NCI-H2107 (cell line): ENCODE results near the gene TTC7B.

Source experiments
- DNase-seq: peaks from one replicate; lab custom pipeline; 2025; lab: John Stamatoyannopoulos, UW

The TTC7B gene

DNA sequence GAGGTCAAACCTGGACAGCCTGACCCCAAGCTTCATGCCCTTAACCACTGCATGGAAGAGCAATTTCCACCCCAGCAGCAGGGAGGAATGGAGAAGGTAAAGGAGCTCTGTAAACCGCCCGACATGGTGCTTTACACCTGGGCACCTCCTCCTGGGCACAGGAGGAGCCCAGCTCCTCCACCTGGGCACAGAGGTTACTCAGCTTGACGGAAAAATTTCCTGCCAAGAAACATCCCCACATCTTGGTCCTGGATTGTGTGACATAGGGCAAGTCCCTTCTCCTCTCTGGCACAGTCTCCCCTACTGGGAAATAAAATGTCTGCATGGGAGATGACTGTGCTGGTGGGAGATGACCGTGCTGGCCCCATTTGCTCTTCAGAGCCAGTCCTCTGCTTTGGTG, 40.8 kb downstream of the TTC7B start:
- DNase-seq, result no peak

- DNase-seq, result no peak
These were observed 41.9 kb downstream of the TTC7B start for GRCh38 chr14:90774316-90774715.

GRCh38 chr14:90773705-90774104, 42.5 kb downstream of the TTC7B start:
- no peak for DNase-seq

DNA sequence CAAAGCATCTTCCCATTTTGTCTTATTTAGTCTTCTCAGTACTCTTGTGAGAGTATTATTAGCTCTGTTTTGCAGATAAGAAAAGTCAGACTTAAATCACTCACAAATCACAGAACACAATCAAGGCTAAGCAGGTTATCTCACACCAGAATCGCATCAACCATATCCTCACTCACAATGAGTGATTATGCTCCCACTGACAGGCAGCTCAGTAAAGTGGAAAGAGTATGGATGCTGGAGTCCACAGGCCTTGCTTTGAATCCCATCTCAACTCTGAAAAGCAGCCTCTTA, 43.1 kb downstream of the TTC7B start:
- DNase-seq, result no peak

DNA sequence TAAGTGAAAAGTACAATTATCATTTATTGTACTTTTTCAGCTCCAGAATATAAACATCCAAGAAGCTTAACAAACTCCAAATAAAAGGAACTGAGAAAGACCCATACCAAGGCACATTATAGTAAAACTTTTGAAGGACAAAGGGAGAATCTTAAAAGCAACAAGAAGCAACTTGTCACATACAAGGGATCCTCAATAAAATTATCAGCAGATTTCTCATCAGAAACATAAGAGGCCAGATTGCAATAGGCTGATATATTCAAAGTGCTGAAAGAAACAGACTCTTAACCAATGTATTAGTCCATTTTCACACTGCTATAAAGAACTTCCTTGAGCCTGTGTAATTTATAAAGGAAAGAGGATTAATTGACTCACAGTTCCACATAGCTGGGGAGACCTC, 48.3 kb downstream of the TTC7B start:
- no peak for DNase-seq

GRCh38 chr14:90760591-90761316, 55.5 kb downstream of the TTC7B start:
- no peak for DNase-seq

DNA sequence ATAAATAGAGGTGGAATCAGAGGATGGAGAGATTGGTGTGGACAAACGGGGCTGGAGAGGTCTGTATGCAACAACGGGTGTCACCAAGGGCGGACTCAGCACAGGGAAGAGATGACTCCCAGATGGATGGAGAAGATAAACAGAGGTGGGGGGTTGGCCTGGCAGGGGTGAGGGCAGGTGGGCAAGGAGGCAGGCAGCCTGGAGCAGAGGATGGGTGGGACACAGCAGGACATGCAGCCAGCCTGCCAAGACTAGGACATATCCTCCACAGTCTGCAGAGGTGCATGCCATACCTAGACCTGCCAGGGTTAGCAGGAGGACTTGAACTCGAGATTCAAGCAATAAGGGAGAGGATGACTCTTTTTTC, 56.2 kb downstream of the TTC7B start:
- DNase-seq, result no peak

DNA sequence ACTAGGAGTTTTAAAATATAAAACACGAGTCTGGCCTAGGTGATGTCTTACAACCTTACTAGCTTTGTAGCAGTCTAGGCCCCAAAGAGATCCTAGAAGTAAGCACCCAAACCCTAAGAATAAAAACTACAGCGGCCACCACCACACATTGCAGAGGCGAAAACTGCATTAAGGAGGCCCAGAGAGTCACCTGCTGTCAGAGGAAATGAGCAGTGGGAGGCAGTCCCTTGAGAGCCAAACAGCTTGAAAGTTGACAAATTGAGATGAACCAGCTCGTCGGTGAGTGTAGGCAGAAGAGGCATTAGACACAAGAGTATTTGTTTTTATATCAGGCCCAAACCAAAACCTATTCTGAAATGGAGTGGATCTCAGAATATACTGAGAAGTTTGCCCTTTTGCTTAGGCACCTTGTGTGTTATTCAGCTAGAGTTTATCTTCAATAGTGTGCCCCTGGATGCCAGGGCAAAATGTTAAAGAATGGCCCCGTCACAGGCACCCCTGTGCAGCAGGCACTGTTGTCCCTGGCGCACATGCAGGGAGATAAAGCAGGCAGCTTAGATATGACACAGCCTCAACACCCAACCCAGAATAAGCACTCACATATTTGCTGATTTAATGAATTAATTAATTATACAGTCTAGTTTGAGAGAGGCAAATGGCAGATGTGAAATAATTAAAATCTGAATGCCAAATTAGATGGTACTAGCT, 56.7 kb downstream of the TTC7B start:
- DNase-seq, result no peak

DNA sequence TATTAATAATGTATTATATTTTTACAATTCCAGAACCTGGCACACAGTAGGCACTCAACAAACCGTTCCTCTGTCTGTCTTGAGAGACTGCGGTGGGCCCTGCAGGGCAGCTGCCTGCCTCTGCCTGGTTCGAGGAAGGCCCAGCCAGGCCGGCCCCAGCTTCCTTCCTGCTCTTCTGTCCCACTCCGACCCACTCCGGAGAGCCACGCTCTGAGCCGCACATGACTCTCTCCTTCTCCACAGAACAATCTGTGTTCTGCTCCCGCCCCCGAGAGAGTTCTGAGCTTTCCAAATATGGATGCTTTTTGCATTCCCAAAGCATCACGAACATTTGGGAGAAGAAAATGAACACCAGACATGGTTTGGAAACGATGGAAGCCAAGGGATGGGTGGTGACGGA, 57.3 kb downstream of the TTC7B start:
- DNase-seq, result no peak

GRCh38 chr14:90758028-90758889, 58.0 kb downstream of the TTC7B start:
- DNase-seq, result peak; percentile 97

DNA sequence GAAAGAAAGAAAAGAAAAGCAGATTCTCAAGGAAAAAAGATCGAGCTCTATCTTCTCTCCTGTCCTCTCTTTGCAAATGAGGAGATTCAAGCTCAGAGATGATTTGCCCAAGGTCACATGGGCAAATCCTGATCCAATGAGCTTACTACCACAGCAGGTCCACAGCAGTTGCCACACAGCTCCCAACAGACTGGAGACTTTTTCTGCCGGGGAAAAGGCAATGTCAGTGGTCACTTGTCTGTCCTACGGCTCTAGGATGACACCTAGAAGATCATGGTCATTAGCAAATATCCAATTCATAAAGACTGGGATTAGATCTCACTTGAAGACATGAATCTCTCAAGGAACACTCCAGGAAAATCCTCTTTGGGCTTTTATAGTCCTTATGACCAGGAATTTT, 58.8 kb downstream of the TTC7B start:
- DNase-seq, result no peak

DNA sequence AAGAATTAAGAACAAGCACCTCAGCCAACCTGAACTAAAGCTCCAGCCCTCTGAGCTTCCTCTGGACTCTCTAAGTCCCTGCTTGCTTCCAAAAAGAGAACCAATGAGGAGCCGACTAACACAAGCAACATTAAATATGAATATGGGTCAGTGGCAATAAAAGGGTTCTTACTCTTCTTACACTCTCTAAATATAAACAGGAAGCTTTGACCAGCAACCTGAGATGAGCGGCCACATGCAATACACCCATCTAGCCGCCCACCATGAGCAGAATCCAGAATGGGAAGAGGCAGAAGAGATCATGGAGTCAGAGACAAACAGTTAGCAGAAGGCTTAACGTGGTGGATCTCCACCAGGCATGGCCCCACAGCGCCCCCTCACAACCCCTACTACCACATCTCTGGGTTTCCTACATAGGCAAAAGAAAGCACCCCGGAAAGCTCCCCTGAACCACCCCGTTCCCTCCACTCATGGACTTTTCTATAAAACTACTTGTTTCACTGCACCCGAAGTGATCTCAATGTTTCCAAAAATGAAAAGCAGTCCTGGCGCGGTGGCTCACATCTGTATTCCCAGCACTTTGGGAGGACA, 59.4 kb downstream of the TTC7B start:
- DNase-seq, result no peak

DNA sequence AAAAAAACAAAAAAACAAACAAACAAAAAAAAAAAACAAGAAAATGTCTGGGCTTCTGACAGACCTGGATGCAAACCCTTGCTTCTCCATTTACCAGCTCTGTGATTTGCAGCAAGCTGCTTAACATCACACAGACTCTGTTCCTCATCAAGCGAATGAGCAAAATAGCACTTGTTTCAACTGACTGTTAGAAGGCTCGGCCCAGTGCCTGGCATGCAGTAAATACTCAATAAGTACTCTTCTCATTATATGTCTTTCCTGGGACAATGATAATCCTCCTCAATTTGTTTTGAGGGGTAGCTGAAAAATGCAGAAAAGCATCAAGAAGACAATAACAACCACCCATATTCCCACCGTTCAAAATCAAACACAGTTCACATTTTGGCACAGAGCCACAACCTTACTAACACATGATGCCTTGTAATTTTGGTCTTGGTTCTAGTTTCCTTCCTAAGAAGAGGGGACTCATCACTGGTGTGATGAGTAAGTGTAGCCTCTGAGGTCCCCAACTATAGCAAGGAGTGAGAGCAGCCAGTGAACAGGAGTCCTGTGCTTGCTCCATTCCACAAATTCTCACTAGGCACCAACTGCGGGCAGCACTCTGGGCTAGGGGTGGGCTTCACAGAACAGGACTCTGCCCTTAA, 60.4 kb downstream of the TTC7B start:
- no peak for DNase-seq

- DNase-seq, result no peak
These were observed 62.7 kb downstream of the TTC7B start for GRCh38 chr14:90753456-90754005.

GRCh38 chr14:90750701-90751100, 65.5 kb downstream of the TTC7B start:
- no peak for DNase-seq

DNA sequence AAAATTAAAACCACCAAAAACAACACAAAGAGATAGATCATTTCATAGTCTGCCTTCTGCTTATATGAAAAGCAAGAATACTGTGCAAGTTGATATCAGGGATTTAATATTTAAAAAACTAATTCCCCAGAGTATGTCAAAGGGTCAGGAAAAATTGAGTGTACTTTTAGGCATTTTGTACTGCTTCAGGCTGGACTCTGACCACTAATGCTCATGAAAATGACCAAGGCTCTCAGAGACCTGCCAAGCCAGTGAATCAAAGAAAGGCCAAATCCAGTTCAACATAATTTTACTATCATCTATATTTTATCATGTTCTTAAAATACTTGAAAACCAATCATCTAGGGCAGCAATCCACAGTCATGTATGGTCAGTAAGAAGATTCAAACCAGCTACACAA, 66.0 kb downstream of the TTC7B start:
- DNase-seq, result no peak

GRCh38 chr14:90747909-90748308, 68.3 kb downstream of the TTC7B start:
- DNase-seq, result no peak

DNA sequence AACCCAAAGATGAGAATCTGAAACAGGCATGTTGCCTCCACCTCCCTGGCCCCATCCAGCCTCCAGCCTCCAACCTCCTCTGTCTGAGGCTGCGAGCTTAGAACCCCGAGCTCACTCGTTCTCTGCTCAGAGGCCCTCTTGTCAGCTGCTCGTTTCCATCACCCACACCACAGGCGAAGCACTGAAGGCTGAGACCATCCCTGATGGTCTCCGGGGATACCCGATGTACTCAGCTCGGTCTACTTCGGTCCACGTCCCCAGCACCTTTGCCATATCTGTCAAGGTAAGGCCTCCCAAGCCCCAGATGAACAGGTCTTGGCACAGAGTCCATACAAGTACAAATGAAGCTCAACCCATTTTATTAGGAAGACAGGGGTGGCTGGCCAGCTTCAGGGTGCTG, 72.4 kb downstream of the TTC7B start:
- no peak for DNase-seq

DNA sequence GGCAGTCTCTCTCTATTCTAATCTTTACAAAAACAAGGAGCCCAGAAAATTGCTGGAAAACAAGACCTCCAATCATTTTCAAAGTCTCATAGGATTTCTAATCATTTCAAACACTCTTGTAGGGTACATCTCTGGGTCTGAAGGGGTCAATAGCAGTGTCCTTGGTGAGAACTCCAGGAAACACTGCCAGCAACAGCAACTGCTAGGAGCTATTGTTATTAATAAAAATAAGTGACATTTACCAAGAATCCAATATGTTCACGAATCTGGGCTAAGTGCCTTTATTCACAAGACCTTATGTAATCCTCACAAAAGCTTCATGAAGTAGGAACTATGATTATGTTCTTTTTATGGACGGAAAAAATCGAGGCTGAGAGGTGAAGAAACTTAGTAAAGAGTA, 72.8 kb downstream of the TTC7B start:
- no peak for DNase-seq

DNA sequence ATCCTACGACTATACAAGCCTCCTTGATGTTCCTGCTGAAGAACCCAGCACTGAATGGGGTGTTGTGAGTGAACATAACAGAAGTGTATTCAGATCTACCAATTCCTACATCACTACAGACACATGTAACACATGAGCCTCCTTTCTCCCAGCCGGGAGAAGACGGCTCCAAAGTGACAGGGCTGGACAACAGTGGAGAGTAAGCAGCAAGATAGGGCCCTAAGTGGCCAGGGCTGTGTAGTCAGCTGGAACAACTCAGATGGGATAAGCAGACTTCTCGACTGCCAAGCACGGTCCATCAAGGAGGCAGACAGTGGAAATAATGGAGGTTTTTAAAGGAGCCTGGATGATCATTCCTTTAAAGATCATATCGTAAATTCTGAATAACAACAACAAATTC, 73.5 kb downstream of the TTC7B start:
- DNase-seq, result no peak

DNA sequence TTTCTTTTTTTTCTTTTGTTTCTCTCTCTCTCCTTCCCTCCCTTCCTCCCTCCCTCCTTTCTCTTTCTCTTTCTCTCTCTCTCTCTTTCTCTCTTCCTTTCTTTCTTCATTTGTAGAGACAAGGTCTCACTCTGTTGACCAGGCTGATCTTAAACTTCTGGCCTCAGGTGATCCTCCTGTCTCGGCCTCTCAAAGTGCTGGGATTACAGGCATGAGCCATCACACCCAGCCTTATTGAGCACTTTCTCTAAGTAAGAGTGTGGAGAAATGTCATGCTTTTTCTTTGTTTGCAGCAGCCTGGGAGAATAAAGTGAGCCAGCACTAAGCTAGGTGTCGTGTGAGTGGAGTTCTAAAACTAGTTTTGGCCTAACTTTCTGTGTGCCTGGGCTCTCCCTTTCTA, 74.0 kb downstream of the TTC7B start:
- no peak for DNase-seq

- DNase-seq, result no peak
These were observed 74.6 kb downstream of the TTC7B start for GRCh38 chr14:90741682-90741946.
